GM21529 (cell line): Measurements from ENCODE around the gene SPOCK3.

ENCODE experiments used
- ATAC-seq: cut with Tn5 transposase; IDR thresholded peaks from one replicate; pipeline ENCODE4 v1.9.1; 2021; ENCODE audit not compliant: unreplicated experiment

The SPOCK3 gene

DNA sequence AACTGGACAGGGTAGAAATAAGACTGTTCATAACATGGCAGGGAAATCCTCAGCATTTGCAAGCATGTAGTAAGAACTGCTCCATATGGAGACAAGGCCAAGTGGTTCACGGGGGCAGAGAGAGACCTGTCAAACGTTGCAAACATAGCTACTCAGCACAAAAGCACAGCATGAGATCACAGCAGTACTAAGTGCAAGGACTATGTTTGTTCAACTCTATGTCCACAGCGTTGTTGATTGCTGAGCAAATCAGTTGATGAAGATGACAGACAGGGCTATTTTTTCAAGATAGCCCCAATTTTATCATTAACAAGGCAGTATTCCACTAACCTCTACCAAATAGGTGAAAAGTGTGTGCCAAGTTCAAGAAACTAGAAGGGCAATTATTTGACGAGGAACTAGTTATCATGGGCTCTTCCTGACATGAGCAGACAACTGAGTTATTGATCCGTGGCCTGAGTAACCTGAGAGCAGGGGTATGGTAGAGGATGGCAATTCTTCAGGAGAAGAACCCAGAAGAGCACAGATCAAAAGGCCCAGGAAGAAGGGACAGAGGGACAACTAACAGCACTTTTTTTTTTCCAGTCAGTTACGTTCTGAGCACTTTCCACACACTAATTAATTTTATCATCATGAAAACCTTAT, 57.4 kb downstream of the SPOCK3 start:
- ATAC-seq, result no peak

- ATAC-seq, result no peak
Measured at GRCh38 chr4:167171928-167172327, 62.4 kb downstream of the SPOCK3 start.

DNA sequence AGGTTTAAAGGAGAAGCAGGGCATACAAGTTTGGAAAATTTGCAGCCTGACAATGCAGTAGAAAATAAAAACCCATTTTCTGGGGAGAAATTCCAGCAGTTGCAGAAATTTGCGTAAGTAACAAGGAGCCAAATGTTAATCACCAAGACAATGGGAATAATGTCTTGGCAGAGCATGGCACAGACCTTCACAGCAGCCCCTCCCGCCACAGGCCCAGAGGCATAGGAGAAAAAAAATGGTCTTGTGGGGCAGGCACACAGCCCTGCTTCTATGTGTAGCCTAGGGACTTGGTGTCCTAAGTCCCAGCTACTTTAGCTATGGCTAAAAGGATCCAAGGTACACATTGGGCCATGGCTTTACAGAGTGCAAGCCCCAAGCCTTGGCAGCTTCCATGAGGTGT, 65.7 kb downstream of the SPOCK3 start:
- ATAC-seq, result no peak

DNA sequence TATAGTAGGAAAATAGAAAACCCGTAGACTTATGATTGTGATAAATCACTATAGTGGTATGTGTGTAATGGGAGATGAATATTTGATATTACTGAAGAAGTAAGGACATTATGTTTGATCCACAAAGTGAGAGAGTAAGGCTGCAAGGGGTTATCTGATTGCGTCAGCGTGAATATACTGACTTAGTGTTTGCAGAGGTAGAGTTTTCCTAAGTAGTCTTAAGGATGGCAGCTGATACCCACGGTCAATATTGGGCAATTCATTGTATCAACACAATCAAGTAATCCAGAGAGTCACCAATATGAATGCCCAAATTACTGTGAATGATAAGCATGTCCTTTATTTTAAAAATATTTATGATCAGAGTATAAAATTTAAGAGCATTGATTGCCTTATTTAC, 83.7 kb downstream of the SPOCK3 start:
- ATAC-seq, result no peak

DNA sequence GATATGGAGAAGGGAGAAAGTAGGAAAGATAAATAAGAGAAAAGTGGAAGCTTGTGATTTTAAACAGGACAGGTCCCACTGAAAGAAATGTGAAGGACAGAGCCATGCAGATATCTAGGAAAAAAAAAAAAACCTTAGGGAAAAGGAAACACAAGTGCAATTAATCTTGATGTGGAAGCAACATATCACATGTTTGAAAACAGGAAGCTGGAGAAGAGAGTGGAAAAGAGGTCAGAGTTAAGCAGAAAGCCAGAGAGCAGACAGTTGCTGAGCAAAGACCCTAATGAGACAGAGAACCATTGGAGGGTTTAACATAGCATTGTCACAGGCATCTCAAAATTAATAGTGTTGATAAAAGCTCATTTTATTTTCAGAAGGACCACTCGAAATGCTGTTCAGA, 89.7 kb downstream of the SPOCK3 start:
- ATAC-seq, result no peak

DNA sequence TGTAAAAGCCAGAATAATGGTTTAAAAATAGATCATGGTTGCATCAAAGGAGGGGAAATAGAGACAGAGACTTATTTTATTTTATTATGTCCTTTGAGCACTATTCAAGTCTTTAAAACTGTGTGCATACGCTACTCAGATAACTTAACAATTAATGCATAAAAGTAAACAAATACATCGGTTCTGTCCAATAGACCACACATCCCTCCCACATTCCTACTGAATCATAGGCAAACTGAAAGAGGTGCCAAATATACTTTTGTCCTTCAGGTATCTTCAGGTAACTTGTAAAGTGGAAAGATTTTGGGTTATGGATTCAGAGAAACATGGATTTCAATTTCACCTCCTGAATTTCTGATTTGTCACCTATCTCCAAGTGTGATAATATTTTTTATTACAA, 91.3 kb downstream of the SPOCK3 start:
- ATAC-seq, result no peak

- ATAC-seq, result no peak
Measured at GRCh38 chr4:167136270-167136669, 98.0 kb downstream of the SPOCK3 start.

GRCh38 chr4:167129146-167129545, 105.1 kb downstream of the SPOCK3 start:
- no peak for ATAC-seq

GRCh38 chr4:167119392-167119791, 114.9 kb downstream of the SPOCK3 start:
- ATAC-seq, result no peak

DNA sequence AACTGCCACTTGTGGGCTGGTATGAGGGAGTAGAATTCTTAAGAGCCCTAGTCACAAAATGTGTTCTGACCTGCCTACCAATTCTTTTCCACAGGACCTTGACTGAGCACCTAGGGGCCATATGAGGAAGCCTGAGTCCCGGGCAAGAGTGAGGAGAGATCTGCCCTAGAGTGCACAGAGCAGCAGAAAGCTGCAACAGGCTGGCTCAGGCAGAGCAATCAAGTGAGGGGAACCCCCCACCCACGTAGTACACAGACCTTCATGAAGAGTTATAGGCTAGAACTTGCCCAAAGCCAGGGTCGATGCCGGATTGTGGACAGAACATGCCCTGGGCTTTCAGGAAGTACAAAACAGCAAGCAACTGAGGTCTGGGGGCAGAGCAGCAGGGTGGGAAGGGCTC, 117.0 kb downstream of the SPOCK3 start:
- no peak for ATAC-seq

DNA sequence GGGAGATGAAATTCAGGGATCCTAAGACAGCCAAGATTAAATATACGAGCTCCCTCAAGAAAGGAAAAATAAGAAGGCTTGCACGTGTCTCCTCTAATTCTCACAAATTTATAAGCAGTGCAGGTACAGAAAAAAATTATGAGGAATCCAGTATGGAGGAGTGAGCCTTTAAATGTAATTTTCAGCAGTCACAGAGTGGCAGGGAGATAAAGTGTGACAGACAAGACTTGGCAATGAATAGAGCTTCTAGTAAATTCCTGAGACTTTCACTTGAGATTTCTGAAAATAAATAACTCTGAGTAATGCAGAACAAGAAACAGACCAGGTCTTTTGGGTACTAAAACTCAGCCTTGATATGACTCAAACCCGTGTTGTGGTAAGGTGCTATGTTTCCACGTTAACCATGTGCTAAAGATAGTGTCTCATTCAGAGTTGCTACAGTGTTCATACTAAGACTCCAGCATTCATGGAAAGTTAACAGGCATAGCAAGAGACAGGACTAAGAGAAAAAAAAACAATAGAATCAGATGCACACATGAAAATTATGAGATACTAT, 119.8 kb downstream of the SPOCK3 start:
- no peak for ATAC-seq

GRCh38 chr4:167111622-167112021, 122.7 kb downstream of the SPOCK3 start:
- ATAC-seq, result no peak

DNA sequence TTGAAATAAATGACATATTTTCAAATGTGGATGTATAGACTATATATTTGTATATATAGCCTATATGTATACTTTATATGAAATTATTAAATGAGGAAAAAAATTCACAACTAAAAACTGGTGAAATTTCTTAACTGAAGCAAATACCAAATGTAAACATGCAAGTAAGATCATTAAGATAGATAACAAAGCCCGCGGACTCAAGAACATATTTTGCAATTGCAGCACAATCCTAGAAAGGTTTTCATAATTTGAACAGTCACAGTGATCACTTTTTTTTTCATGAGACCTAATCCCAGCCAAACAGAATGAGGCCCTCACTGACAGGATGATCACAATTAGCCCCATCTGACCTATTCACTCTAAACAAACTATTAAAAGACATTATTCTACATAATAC, 123.2 kb downstream of the SPOCK3 start:
- ATAC-seq, result no peak

DNA sequence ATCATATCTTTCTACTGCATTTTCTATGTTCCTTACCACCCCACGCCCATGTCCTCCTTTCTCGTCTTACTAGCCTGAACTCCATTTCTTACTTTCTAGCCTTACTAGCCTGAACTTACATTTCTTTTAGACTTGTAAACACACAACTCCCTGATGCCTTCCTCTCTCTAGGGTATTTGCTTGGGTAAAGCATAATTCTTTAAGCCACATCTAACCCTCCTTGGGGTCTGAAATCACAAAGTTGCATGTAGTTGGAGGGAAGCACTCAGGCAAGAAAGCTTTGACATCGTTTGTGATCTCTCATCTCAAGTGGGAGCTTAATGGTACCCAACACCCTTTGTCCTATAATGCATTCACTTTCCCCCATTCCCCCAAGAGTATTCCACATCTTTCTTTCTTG, 124.4 kb downstream of the SPOCK3 start:
- ATAC-seq, result no peak

DNA sequence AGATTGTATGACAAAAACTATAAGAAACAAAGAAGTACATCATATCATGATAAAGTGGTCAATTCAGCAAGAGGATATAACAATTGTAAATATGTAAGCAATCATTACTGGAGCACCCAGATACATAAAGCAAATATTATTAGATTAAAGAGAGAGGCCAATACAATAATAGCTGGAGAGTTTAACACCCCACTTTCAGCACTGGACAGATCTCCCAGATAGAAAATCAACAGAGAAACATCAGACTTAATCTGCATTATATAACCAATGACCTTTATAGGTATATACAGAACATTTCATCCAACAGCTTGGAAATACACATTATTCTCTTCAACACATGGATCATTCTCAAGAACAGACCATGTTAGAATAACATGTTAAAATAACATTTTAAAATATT, 128.4 kb downstream of the SPOCK3 start:
- no peak for ATAC-seq

GRCh38 chr4:167102475-167102874, 131.8 kb downstream of the SPOCK3 start:
- ATAC-seq, result no peak

GRCh38 chr4:167101035-167101434, 133.3 kb downstream of the SPOCK3 start:
- ATAC-seq, result no peak

DNA sequence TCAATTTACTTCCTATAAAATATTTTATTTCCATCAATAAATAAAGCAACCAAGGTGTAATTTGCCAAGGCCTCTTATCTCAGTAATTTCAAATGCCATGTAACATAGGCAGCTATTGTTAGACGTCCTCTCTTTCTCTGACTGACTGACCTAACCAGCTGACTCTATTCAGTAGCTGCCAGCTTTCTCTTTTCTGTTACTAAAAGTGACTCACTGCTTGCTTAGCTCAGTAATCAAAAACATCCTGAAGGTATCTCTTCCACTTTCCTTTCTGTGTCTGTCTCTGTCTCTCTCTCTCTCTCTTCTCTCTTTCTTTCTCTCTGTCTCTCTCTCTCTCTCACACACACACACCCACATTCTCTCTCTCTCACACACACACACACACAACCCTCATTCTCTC, 134.2 kb downstream of the SPOCK3 start:
- ATAC-seq, result peak; percentile 69

- ATAC-seq, result peak; percentile 60
Measured at GRCh38 chr4:167088115-167088514, 146.2 kb downstream of the SPOCK3 start.

GRCh38 chr4:167084321-167084720, 150.0 kb downstream of the SPOCK3 start:
- no peak for ATAC-seq

- ATAC-seq, result no peak
Measured at GRCh38 chr4:167079762-167080161, 154.5 kb downstream of the SPOCK3 start.

- ATAC-seq, result no peak
Measured at GRCh38 chr4:167052631-167053091, 181.6 kb downstream of the SPOCK3 start.

- ATAC-seq, result no peak
Measured at GRCh38 chr4:167049257-167049656, 185.0 kb downstream of the SPOCK3 start.
